ENCODE measurements around the gene PDZD2.

GRCh38 chr5:31844622-31845345, 205.9 kb downstream of the PDZD2 start:
- no peak for TF ChIP-seq CTCF (IDR thresholded peaks at IDR 0.05)
- TF ChIP-seq POLR2A (IDR thresholded peaks at IDR 0.05): no peak

Measured in testis (tissue), 2 donors.